Spleen (tissue), 11 donors: ENCODE results near the gene GIGYF2. TPM values are rescaled to one million over a fixed set of nuclear protein-coding genes. Genes with fewer than 3 reads are reported as not detected.

Experiments
- DNase-seq: peaks from one replicate; pipeline ENCODE4 v3.0.0-alpha.2; 2020
- H3K27ac ChIP-seq, 8 donors: fragments of 200-600 bp; sonication (generic) in 7 of 8; 1 replicate in 4 of 8; 2 replicates in 4 of 8; pipeline versions ENCODE4 v1.5.0 to v1.8.0; 2016 to 2021; ENCODE audit warnings: inconsistent platforms in 4 of 8, mild to moderate bottlenecking in 4 of 8, moderate library complexity in 1 of 8
- H3K27me3 ChIP-seq, 7 donors: fragments of 200-600 bp; sonication (generic) in 6 of 7; replicated peaks in 1 of 7; 1 replicate in 4 of 7; 2 replicates in 3 of 7; pipeline versions ENCODE4 v1.5.0 to v1.8.0; 2016 to 2021; ENCODE audit warnings: inconsistent platforms in 3 of 7, mild to moderate bottlenecking in 1 of 7
- H3K36me3 ChIP-seq, 6 donors: fragments of 200-600 bp; sonication (generic) in 5 of 6; 1 replicate in 4 of 6; 2 replicates in 2 of 6; pipeline versions ENCODE4 v1.5.0 to v1.8.0; 2016 to 2021; ENCODE audit warnings: inconsistent platforms in 2 of 6
- H3K4me1 ChIP-seq, 6 donors: fragments of 200-600 bp; sonication (generic) in 5 of 6; 1 replicate in 3 of 6; 2 replicates in 3 of 6; pipeline versions ENCODE4 v1.5.0 to v1.8.0; 2016 to 2021; ENCODE audit warnings: inconsistent platforms in 3 of 6
- H3K4me3 ChIP-seq, 8 donors: fragments of 200-600 bp; sonication (generic) in 7 of 8; 1 replicate in 4 of 8; 2 replicates in 4 of 8; pipeline versions ENCODE4 v1.5.0 to v1.8.0; 2016 to 2021; ENCODE audit warnings: inconsistent platforms in 4 of 8, mild to moderate bottlenecking in 4 of 8, moderate library complexity in 2 of 8
- H3K9me3 ChIP-seq, 8 donors: fragments of 200-600 bp; sonication (generic) in 7 of 8; 1 replicate in 4 of 8; 2 replicates in 4 of 8; pipeline versions ENCODE4 v1.5.0 to v1.8.0; 2016 to 2021; ENCODE audit warnings: inconsistent platforms in 4 of 8
- CTCF ChIP-seq, 11 experiments: fragments of 200-600 bp in 7 of 11; fragments of 450-650 bp in 4 of 11; sonication (generic) in 4 of 11; IDR thresholded peaks in 8 of 11; conservative IDR thresholded peaks in 3 of 11; 1 replicate in 7 of 11; 2 replicates in 4 of 11; pipeline versions ENCODE4 v1.4.0 to v1.8.0; 2016 to 2021; ENCODE audit warnings: antibody characterized with exemption in 11 of 11, inconsistent platforms in 4 of 11, mild to moderate bottlenecking in 1 of 11
- POLR2A ChIP-seq, 3 donors: fragments of 450-650 bp; IDR thresholded peaks; one replicate each; pipeline ENCODE4 v1.5.1; 2017; ENCODE audit warnings: antibody characterized with exemption in 3 of 3, mild to moderate bottlenecking in 1 of 3
- POLR2AphosphoS5 ChIP-seq, 3 donors: sonication (generic); formaldehyde crosslinking; IDR thresholded peaks; one replicate each; pipeline ENCODE4 v1.5.1; 2017; ENCODE audit warnings: antibody characterized with exemption in 3 of 3
- WGBS, 5 donors: extraction: QIAGEN DNeasy Blood & Tissue Kit in 3 of 5; methylation state at CpG; one replicate each; pipeline versions ENCODE4 v1.1.5 to v1.1.7; 2013 to 2018; 5-methylcytosine and 5-hydroxymethylcytosine counted together
- intact Hi-C: fragments of 100-400 bp; cut with DNase I; formaldehyde crosslinking; loops from one replicate; pipeline ENCODE4 v1.15.0; 2023; ENCODE audit warnings: low total_unique reads
- polyA plus RNA-seq, 3 donors: library from polyadenylated mRNA; stranded (reverse); fragments of 200-250 nt; gene quantifications; one replicate each; pipeline ENCODE4 v1.2.1, GENCODE V29; 2013
- total RNA-seq, 7 donors: library from RNA; depleted of rRNA in 3 of 7; stranded (reverse); fragments of >200 nt in 3 of 7; fragmentation: NEBNext Ultra II Directional in 4 of 7; extraction: Animal tissue kit (Norgen Biotek cat#: 25700) in 4 of 7; gene quantifications; one replicate each; pipeline versions ENCODE4 v1.1.0 to v1.2.1, GENCODE V29; 2016 to 2021
- donor health status: healthy with polysubstance abuse.
- donor health status: DM: no; HTN: no; CAD: no; lungs with moderate emphysema.
- donor health status: DM: no; HTN: no; CAD: no.
- donor health status: Bipolar disorder and iron deficiency.
- donor health status: healthy.
- donor health status: DM: no; HTN: no; CAD: no.
- donor health status: DM: yes; HTN: yes; CAD: no.

GIGYF2 gene
- total and polyA plus RNA-seq, 10 donors: 7.3 to 116 (median 97.2) TPM

- no peak for DNase-seq
- TF ChIP-seq CTCF (IDR thresholded peaks at IDR 0.05 in 8 of 11, conservative IDR thresholded peaks at IDR 0.05 in 3 of 11) (no peak), POLR2A (IDR thresholded peaks at IDR 0.05) (no peak), POLR2AphosphoS5 (IDR thresholded peaks at IDR 0.05) (no peak)
- Histone ChIP-seq H3K9me3 (no peaks in the 10 kb centered on the region), H3K27me3 (no peaks in the 10 kb centered on the region), H3K27ac (no peak overlapping the region), H3K4me3 (no peak overlapping the region), H3K36me3 (peaks cover 0 to 70% (median 18%) of the 10 kb centered on the region in 6 donors), H3K4me1 (no peaks in the 10 kb centered on the region)
- WGBS, 5 donors: 42 to 78% (median 43%) methylated on average over 4 of the region's 4 CpGs
- intact Hi-C loops: no loop called here
These were observed 44.2 kb downstream of the GIGYF2 start for GRCh38 chr2:232741294-232741693.

GRCh38 chr2:232741972-232742371 is 44.8 kb downstream of the GIGYF2 start:
- no peak for TF ChIP-seq CTCF (IDR thresholded peaks at IDR 0.05 in 8 of 11, conservative IDR thresholded peaks at IDR 0.05 in 3 of 11)
- TF ChIP-seq POLR2A (IDR thresholded peaks at IDR 0.05): no peak
- no peak for TF ChIP-seq POLR2AphosphoS5 (IDR thresholded peaks at IDR 0.05)

GRCh38 chr2:232744963-232745362 is 47.8 kb downstream of the GIGYF2 start:
- intact Hi-C loops: no loop called here
- H3K27ac ChIP-seq: no peak overlapping the region
- H3K9me3 ChIP-seq: no peaks in the 10 kb centered on the region
- H3K4me3 ChIP-seq: no peak overlapping the region
- H3K27me3 ChIP-seq: no peaks in the 10 kb centered on the region
- 89 to 98% (median 95%) methylated on average over 1 of the region's 1 CpG for whole genome bisulfite sequencing, 5 donors
- peaks cover 4 to 62% (median 25%) of the 10 kb centered on the region in 6 donors for H3K36me3 ChIP-seq
- H3K4me1 ChIP-seq: no peaks in the 10 kb centered on the region
- DNase-seq: no peak
- TF ChIP-seq POLR2A (IDR thresholded peaks at IDR 0.05) (no peak), CTCF (IDR thresholded peaks at IDR 0.05 in 8 of 11, conservative IDR thresholded peaks at IDR 0.05 in 3 of 11) (no peak), POLR2AphosphoS5 (IDR thresholded peaks at IDR 0.05) (no peak)

More at GRCh38 chr2:232741972-232742371, 44.8 kb downstream of the GIGYF2 start:
- intact Hi-C loops: no loop called here
- Histone ChIP-seq H3K36me3 (peaks cover 0 to 64% (median 15%) of the 10 kb centered on the region in 6 donors), H3K27me3 (no peaks in the 10 kb centered on the region), H3K9me3 (no peaks in the 10 kb centered on the region), H3K27ac (no peak overlapping the region), H3K4me1 (no peaks in the 10 kb centered on the region), H3K4me3 (no peak overlapping the region)
- 94 to 98% (median 97%) methylated on average over 3 of the region's 3 CpGs for WGBS, 5 donors
- DNase-seq: no peak

- intact Hi-C loops: no loop called here
- Histone ChIP-seq H3K4me3 (no peak overlapping the region), H3K4me1 (no peaks in the 10 kb centered on the region), H3K27ac (no peak overlapping the region), H3K36me3 (peaks cover 4 to 79% (median 51%) of the 10 kb centered on the region in 6 donors), H3K9me3 (no peaks in the 10 kb centered on the region), H3K27me3 (no peaks in the 10 kb centered on the region)
- TF ChIP-seq POLR2AphosphoS5 (IDR thresholded peaks at IDR 0.05) (no peak), POLR2A (IDR thresholded peaks at IDR 0.05) (no peak), CTCF (IDR thresholded peaks at IDR 0.05 in 8 of 11, conservative IDR thresholded peaks at IDR 0.05 in 3 of 11) (no peak)
- no peak for DNase-seq
- 82 to 96% (median 91%) methylated on average over 3 of the region's 3 CpGs for WGBS, 5 donors
These were observed 50.9 kb downstream of the GIGYF2 start for GRCh38 chr2:232748038-232748437.
